ENCODE measurements around the gene CUL1.

GRCh38 chr7:148704189-148704588 lies 5.5 kb downstream of the CUL1 start:
- TF ChIP-seq CTCF (IDR thresholded peaks at IDR 0.05) (no peak), POLR2A (IDR thresholded peaks at IDR 0.05) (no peak)

All from uterus (tissue), 2 donors.